ENCODE results near the gene PIP5K1A.
A peak's percentile ranks its signal among the peaks of the same experiment; 100 is the strongest.
"Not testable (repeated sequence)": the region's sequence is repeated elsewhere in the genome, so short reads cannot be mapped to it uniquely, and the experiment has no call there.

The PIP5K1A gene

DNA sequence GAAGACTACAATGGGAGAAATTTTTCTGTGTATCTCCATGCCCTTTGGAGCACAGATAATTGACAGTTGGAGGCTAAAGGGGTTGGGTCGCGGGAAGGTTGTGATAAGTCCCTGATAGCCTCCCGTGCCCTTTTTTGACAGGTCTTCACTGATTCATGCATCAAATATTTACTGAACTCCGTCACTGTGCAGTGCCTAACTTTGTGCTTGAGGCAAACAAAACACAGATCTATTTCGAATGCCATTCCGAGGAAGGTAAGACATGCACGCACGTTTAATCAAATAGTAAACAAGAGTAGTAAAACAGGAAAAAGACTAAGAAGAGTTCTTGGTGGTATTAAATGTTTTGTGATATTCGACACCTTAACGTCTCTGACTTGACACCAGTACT lies 494 bp upstream of the PIP5K1A start:
- DNase-seq: no peak
- WGBS: 19% methylated on average over 10 of the region's 10 CpGs

DNA sequence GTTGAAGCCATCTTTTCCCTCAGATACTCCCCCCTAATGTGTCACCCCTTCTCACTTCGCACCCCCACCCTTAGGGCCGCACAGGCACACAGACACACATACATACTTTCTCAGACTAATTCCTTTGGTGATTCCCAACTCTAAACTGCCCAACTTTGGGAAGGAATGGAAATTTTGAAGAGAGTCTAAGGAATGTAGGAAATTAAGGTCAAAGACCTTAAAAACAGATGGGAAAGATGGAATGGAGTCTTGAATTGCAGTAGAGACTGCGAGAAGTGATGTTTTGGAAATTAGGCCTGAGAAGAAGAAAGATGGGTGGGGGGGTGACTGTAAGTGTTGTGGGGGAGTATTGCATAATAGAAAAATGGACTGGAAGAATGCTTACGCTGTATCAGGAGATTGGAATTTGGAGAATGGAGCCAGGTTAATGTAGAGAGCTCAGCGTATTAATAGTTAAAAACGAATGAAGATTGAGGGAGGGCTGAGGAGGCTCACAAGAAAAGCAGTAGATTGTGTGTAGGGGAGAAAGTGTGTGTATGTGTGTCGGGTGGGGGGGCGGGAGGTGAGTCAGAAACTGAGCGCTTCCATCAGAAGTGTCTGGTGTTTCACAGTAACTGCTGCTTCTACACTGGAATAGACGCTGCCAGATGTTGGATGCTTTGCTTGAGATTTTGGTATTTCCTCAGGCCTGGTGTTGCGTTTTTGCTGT lies 1.7 kb downstream of the PIP5K1A start:
- Histone ChIP-seq H3K14ac (ENCODE audit: low read length in 2 of 2) (no peak overlapping the region), H3K23ac (ENCODE audit: low read length in 2 of 2) (no peak overlapping the region), H3K79me1 (replicated peaks; ENCODE audit: low read length, poor library complexity, severe bottlenecking) (peaks cover 7% of the 10 kb centered on the region), H2BK120ac (ENCODE audit: low read depth, low read length) (no peak overlapping the region), H2AK5ac (ENCODE audit: low read length, severe bottlenecking) (peak overlapping the region; percentile 93), H3K9me3 (ENCODE audit: control insufficient read depth, low read length) (no peaks in the 10 kb centered on the region), H3K9ac (ENCODE audit: low read length) (peak overlapping the region; percentile 95), H3K36me3 (ENCODE audit: control insufficient read depth in 1 of 2, insufficient read depth in 2 of 2, low read depth in 1 of 2, low read length in 2 of 2) (peaks cover 15 to 30% of the 10 kb centered on the region in 2 experiments), H4K8ac (ENCODE audit: low read length) (no peak overlapping the region), H2AFZ (ENCODE audit: low read depth, low read length) (no peak overlapping the region), H3K27ac (ENCODE audit: low read length, poor library complexity, severe bottlenecking) (peak overlapping the region; percentile 99), H3K4ac (ENCODE audit: low read depth in 1 of 2, low read length in 2 of 2) (no peak overlapping the region), H3K4me1 (ENCODE audit: control insufficient read depth, insufficient read depth, low read depth, low read length) (peaks cover 12% of the 10 kb centered on the region), H3K4me3 (ENCODE audit: insufficient read depth in 1 of 2, low read depth in 1 of 2, low read length in 2 of 2) (peak overlapping the region; percentile 60 to 92), H4K91ac (ENCODE audit: low read length) (no peak overlapping the region), H2BK15ac (ENCODE audit: low read depth, poor library complexity, severe bottlenecking) (no peak overlapping the region), H3K4me2 (ENCODE audit: low read length, poor library complexity, severe bottlenecking) (peak overlapping the region; percentile 76), H2BK5ac (ENCODE audit: low read depth, low read length, poor library complexity, severe bottlenecking) (no peak overlapping the region), H3K18ac (ENCODE audit: low read depth in 1 of 2, low read length in 2 of 2) (no peak overlapping the region), H3K27me3 (ENCODE audit: control insufficient read depth in 1 of 2, insufficient read depth in 1 of 2, low read length in 2 of 2) (no peaks in the 10 kb centered on the region), H2BK12ac (ENCODE audit: low read length in 2 of 2) (no peak overlapping the region)
- DNase-seq: peak; percentile 80
- WGBS: 0% methylated on average over 7 of the region's 11 CpGs

More for the DNA sequence above, 494 bp upstream of the PIP5K1A start:
- H2BK12ac ChIP-seq (ENCODE audit: low read length in 2 of 2): no peak overlapping the region
- no peaks in the 10 kb centered on the region for H3K27me3 ChIP-seq (ENCODE audit: control insufficient read depth in 1 of 2, insufficient read depth in 1 of 2, low read length in 2 of 2)
- H3K4me1 ChIP-seq (ENCODE audit: control insufficient read depth, insufficient read depth, low read depth, low read length): peaks cover 12% of the 10 kb centered on the region
- peak overlapping the region; percentile 79 for H3K27ac ChIP-seq (ENCODE audit: low read length, poor library complexity, severe bottlenecking)
- no peak overlapping the region for H3K14ac ChIP-seq (ENCODE audit: low read length in 2 of 2)
- peak overlapping the region; percentile 95 for H3K9ac ChIP-seq (ENCODE audit: low read length)
- H4K91ac ChIP-seq (ENCODE audit: low read length): no peak overlapping the region
- H2AK5ac ChIP-seq (ENCODE audit: low read length, severe bottlenecking): peak overlapping the region; percentile 95
- no peak overlapping the region for H3K23ac ChIP-seq (ENCODE audit: low read length in 2 of 2)
- H3K4ac ChIP-seq (ENCODE audit: low read depth in 1 of 2, low read length in 2 of 2): no peak overlapping the region
- no peak overlapping the region for H2BK15ac ChIP-seq (ENCODE audit: low read depth, poor library complexity, severe bottlenecking)
- H3K9me3 ChIP-seq (ENCODE audit: control insufficient read depth, low read length): no peaks in the 10 kb centered on the region
- H3K79me1 ChIP-seq (replicated peaks; ENCODE audit: low read length, poor library complexity, severe bottlenecking): peaks cover 7% of the 10 kb centered on the region
- H3K4me3 ChIP-seq (ENCODE audit: insufficient read depth in 1 of 2, low read depth in 1 of 2, low read length in 2 of 2): peak overlapping the region in 1 of 2 experiments; percentile 92
- H3K36me3 ChIP-seq (ENCODE audit: control insufficient read depth in 1 of 2, insufficient read depth in 2 of 2, low read depth in 1 of 2, low read length in 2 of 2): peaks cover 6 to 12% of the 10 kb centered on the region in 2 experiments
- H2BK5ac ChIP-seq (ENCODE audit: low read depth, low read length, poor library complexity, severe bottlenecking): no peak overlapping the region
- H4K8ac ChIP-seq (ENCODE audit: low read length): peak overlapping the region; percentile 33
- no peak overlapping the region for H2BK120ac ChIP-seq (ENCODE audit: low read depth, low read length)
- no peak overlapping the region for H3K18ac ChIP-seq (ENCODE audit: low read depth in 1 of 2, low read length in 2 of 2)
- H2AFZ ChIP-seq (ENCODE audit: low read depth, low read length): peak overlapping the region; percentile 69
- H3K4me2 ChIP-seq (ENCODE audit: low read length, poor library complexity, severe bottlenecking): peak overlapping the region; percentile 70

GRCh38 chr1:151205381-151205965 lies 7.1 kb downstream of the PIP5K1A start:
- H3K14ac ChIP-seq (ENCODE audit: low read length in 2 of 2); H2BK15ac ChIP-seq (ENCODE audit: low read depth, poor library complexity, severe bottlenecking); H3K4me2 ChIP-seq (ENCODE audit: low read length, poor library complexity, severe bottlenecking); H3K79me1 ChIP-seq (replicated peaks; ENCODE audit: low read length, poor library complexity, severe bottlenecking); H3K27me3 ChIP-seq (ENCODE audit: control insufficient read depth in 1 of 2, insufficient read depth in 1 of 2, low read length in 2 of 2); H3K18ac ChIP-seq (ENCODE audit: low read depth in 1 of 2, low read length in 2 of 2); H3K23ac ChIP-seq (ENCODE audit: low read length in 2 of 2); H3K9ac ChIP-seq (ENCODE audit: low read length); H3K27ac ChIP-seq (ENCODE audit: low read length, poor library complexity, severe bottlenecking); H3K4me1 ChIP-seq (ENCODE audit: control insufficient read depth, insufficient read depth, low read depth, low read length); H2BK12ac ChIP-seq (ENCODE audit: low read length in 2 of 2); H2BK5ac ChIP-seq (ENCODE audit: low read depth, low read length, poor library complexity, severe bottlenecking); DNase-seq; H2AFZ ChIP-seq (ENCODE audit: low read depth, low read length); H3K4me3 ChIP-seq (ENCODE audit: insufficient read depth in 1 of 2, low read depth in 1 of 2, low read length in 2 of 2); H4K8ac ChIP-seq (ENCODE audit: low read length); H4K91ac ChIP-seq (ENCODE audit: low read length); H2AK5ac ChIP-seq (ENCODE audit: low read length, severe bottlenecking); H2BK120ac ChIP-seq (ENCODE audit: low read depth, low read length); H3K4ac ChIP-seq (ENCODE audit: low read depth in 1 of 2, low read length in 2 of 2); H3K9me3 ChIP-seq (ENCODE audit: control insufficient read depth, low read length): not testable (repeated sequence)
- 98% methylated on average over 12 of the region's 12 CpGs for WGBS
- H3K36me3 ChIP-seq (ENCODE audit: control insufficient read depth in 1 of 2, insufficient read depth in 2 of 2, low read depth in 1 of 2, low read length in 2 of 2): peaks cover 57 to 71% of the 10 kb centered on the region in 2 experiments

DNA sequence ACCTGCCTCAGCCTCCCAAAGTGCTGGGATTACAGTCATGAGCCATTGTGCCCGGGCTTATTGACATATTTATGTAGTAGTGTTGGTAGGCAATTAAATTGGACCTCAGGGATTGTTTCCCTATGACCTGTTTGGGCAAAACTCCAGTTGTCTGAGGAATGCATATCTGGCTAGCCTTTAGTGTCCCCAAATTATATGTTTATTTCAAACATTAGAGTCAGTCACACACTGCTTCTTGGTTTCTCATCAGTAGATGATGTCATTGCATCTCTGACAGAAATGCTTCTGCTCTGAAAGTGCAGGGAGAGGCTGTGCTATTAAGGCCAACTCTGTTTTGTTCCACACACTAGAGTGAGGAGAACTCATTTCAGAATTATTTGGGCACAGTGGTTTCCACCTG lies 12.5 kb downstream of the PIP5K1A start:
- Histone ChIP-seq H2BK120ac (ENCODE audit: low read depth, low read length) (no peak overlapping the region), H3K14ac (ENCODE audit: low read length in 2 of 2) (no peak overlapping the region), H3K4me3 (ENCODE audit: insufficient read depth in 1 of 2, low read depth in 1 of 2, low read length in 2 of 2) (no peak overlapping the region), H2BK5ac (ENCODE audit: low read depth, low read length, poor library complexity, severe bottlenecking) (no peak overlapping the region), H3K79me1 (replicated peaks; ENCODE audit: low read length, poor library complexity, severe bottlenecking) (no peaks in the 10 kb centered on the region), H3K9me3 (ENCODE audit: control insufficient read depth, low read length) (no peaks in the 10 kb centered on the region), H4K8ac (ENCODE audit: low read length) (no peak overlapping the region), H3K9ac (ENCODE audit: low read length) (peak overlapping the region; percentile 1), H2AK5ac (ENCODE audit: low read length, severe bottlenecking) (no peak overlapping the region), H2BK12ac (ENCODE audit: low read length in 2 of 2) (no peak overlapping the region), H3K27ac (ENCODE audit: low read length, poor library complexity, severe bottlenecking) (no peak overlapping the region), H2BK15ac (ENCODE audit: low read depth, poor library complexity, severe bottlenecking) (no peak overlapping the region), H3K18ac (ENCODE audit: low read depth in 1 of 2, low read length in 2 of 2) (no peak overlapping the region), H4K91ac (ENCODE audit: low read length) (no peak overlapping the region), H3K27me3 (ENCODE audit: control insufficient read depth in 1 of 2, insufficient read depth in 1 of 2, low read length in 2 of 2) (no peaks in the 10 kb centered on the region), H3K36me3 (ENCODE audit: control insufficient read depth in 1 of 2, insufficient read depth in 2 of 2, low read depth in 1 of 2, low read length in 2 of 2) (peaks cover 60 to 68% of the 10 kb centered on the region in 2 experiments), H3K23ac (ENCODE audit: low read length in 2 of 2) (no peak overlapping the region), H2AFZ (ENCODE audit: low read depth, low read length) (no peak overlapping the region), H3K4me1 (ENCODE audit: control insufficient read depth, insufficient read depth, low read depth, low read length) (peaks cover 4% of the 10 kb centered on the region), H3K4me2 (ENCODE audit: low read length, poor library complexity, severe bottlenecking) (no peak overlapping the region), H3K4ac (ENCODE audit: low read depth in 1 of 2, low read length in 2 of 2) (no peak overlapping the region)
- WGBS: 92% methylated on average over 1 of the region's 1 CpG
- DNase-seq: peak; percentile 29
